PFSK-1 (cell line): Measurements from ENCODE around the gene TRAPPC10.
A peak's percentile ranks its signal among the peaks of the same experiment; 100 is the strongest.

Source experiments
- FOXP2 ChIP-seq: optimal IDR thresholded peaks from 2 replicates; pipeline ENCODE3; 2011; ENCODE audit warnings: borderline replicate concordance, control low read depth, inconsistent platforms; ENCODE audit not compliant: insufficient read depth; ENCODE audit errors: extremely low read length, extremely low read depth
- POLR2AphosphoS5 ChIP-seq: IDR thresholded peaks from 2 replicates; pipeline ENCODE4 v1.6.1; 2012; ENCODE audit warnings: low read depth, mild to moderate bottlenecking, control low read depth, low read length, moderate library complexity
- REST ChIP-seq, 2 experiments: IDR thresholded peaks; 2 replicates each; pipeline versions ENCODE4 v1.6.1 to v1.8.0; 2011 to 2012; ENCODE audit warnings: low read depth in 2 of 2, low read length in 2 of 2, control low read depth in 1 of 2, inconsistent platforms in 1 of 2, mild to moderate bottlenecking in 1 of 2, moderate library complexity in 1 of 2; ENCODE audit not compliant: insufficient read depth in 1 of 2
- SIN3A ChIP-seq: IDR thresholded peaks from 2 replicates; pipeline ENCODE4 v1.6.1; 2012; ENCODE audit warnings: mild to moderate bottlenecking, low read length, moderate library complexity, borderline replicate concordance; ENCODE audit not compliant: insufficient read depth
- TAF1 ChIP-seq: IDR thresholded peaks from 2 replicates; pipeline ENCODE4 v1.6.1; 2012; ENCODE audit warnings: low read length, control low read depth, borderline replicate concordance; ENCODE audit not compliant: insufficient read depth

TRAPPC10 gene

GRCh38 chr21:43971992-43972255 lies 40.2 kb upstream of the TRAPPC10 start:
- no peak for TF ChIP-seq TAF1
- no peak for TF ChIP-seq REST (IDR thresholded peaks at IDR 0.05; ENCODE audit: insufficient read depth in 1 of 2, low read depth in 2 of 2, low read length in 2 of 2)
- no peak for TF ChIP-seq POLR2AphosphoS5
- TF ChIP-seq SIN3A = no peak
- TF ChIP-seq FOXP2 = no peak

- TF ChIP-seq FOXP2 = no peak
- TF ChIP-seq REST (IDR thresholded peaks at IDR 0.05; ENCODE audit: insufficient read depth in 1 of 2, low read depth in 2 of 2, low read length in 2 of 2) = 0 out of 4 replicates have a peak, but pooled peaks have one; percentile 26 to 27
These were observed 39.1 kb upstream of the TRAPPC10 start for GRCh38 chr21:43972850-43973633.

GRCh38 chr21:43973634-43973955 lies 38.5 kb upstream of the TRAPPC10 start:
- TF ChIP-seq REST (IDR thresholded peaks at IDR 0.05; ENCODE audit: insufficient read depth in 1 of 2, low read depth in 2 of 2, low read length in 2 of 2) (no peak), POLR2AphosphoS5 (no peak), SIN3A (no peak), FOXP2 (no peak)

- TF ChIP-seq SIN3A (no peak), FOXP2 (no peak), REST (IDR thresholded peaks at IDR 0.05; ENCODE audit: insufficient read depth in 1 of 2, low read depth in 2 of 2, low read length in 2 of 2) (no peak), TAF1 (no peak), POLR2AphosphoS5 (no peak)
These were observed 37.2 kb upstream of the TRAPPC10 start for GRCh38 chr21:43974791-43975468.
